Naive thymus-derived CD4-positive, alpha-beta T cell (primary cell): ENCODE results near the gene PPFIA4. TPM values are rescaled to one million over a fixed set of nuclear protein-coding genes. Genes with fewer than 3 reads are reported as not detected.

ENCODE experiments used
- ATAC-seq: fragments of 150-1000 bp; cut with Tn5 transposase; 2 replicates; pipeline ENCODE4 v1.10.0; 2021; ENCODE audit warnings: mild to moderate bottlenecking, moderate library complexity
- CTCF ChIA-PET: fragments of 350-600 bp; sonication (Branson Sonifier 250); formaldehyde crosslinking; loops from one replicate; lab custom pipeline; 2021; ENCODE audit warnings: antibody characterized with exemption; lab: Charles Lee
- POLR2A ChIA-PET: fragments of 350-600 bp; sonication (Branson Sonifier 250); formaldehyde crosslinking; loops from one replicate; lab custom pipeline; 2021; ENCODE audit warnings: antibody characterized with exemption, inconsistent platforms; lab: Charles Lee
- DNase-seq, 9 donors: peaks; one replicate each; pipeline versions ENCODE4 v3.0.0 to v3.0.0-alpha.2; 2020 to 2022; ENCODE audit warnings: mixed read lengths in 1 of 9
- H3K27ac ChIP-seq: one replicate; pipeline ENCODE4 v1.7.0; 2013; ENCODE audit warnings: mild to moderate bottlenecking, low read depth, low read length, moderate library complexity
- H3K27me3 ChIP-seq, 2 donors: one replicate each; pipeline ENCODE4 v1.7.0; 2013; ENCODE audit warnings: low read length in 2 of 2, mild to moderate bottlenecking in 2 of 2, moderate library complexity in 2 of 2; ENCODE audit not compliant: control insufficient read depth in 2 of 2, insufficient read depth in 2 of 2
- H3K36me3 ChIP-seq, 3 experiments: 1 replicate in 2 of 3; 2 replicates in 1 of 3; pipeline ENCODE4 v1.7.0; 2013; ENCODE audit warnings: low read length in 3 of 3, mild to moderate bottlenecking in 3 of 3, moderate library complexity in 1 of 3; ENCODE audit not compliant: insufficient read depth in 3 of 3, control insufficient read depth in 2 of 3
- H3K4me1 ChIP-seq, 2 donors: one replicate each; pipeline ENCODE4 v1.7.0; 2013; ENCODE audit warnings: low read length in 2 of 2, mild to moderate bottlenecking in 2 of 2, moderate library complexity in 1 of 2; ENCODE audit not compliant: control insufficient read depth in 2 of 2, insufficient read depth in 2 of 2
- H3K4me3 ChIP-seq: 2 replicates; pipeline ENCODE4 v1.7.0; 2013; ENCODE audit warnings: mild to moderate bottlenecking, low read length
- H3K9me3 ChIP-seq, 3 experiments: 1 replicate in 2 of 3; 2 replicates in 1 of 3; pipeline ENCODE4 v1.7.0; 2013; ENCODE audit warnings: low read length in 3 of 3; ENCODE audit not compliant: control insufficient read depth in 2 of 3
- H3K27ac Mint-ChIP-seq, 9 donors: one replicate each; pipeline ENCODE4 v1.8.0; 2020 to 2022; ENCODE audit warnings: mixed read lengths in 9 of 9, mild to moderate bottlenecking in 8 of 9, moderate library complexity in 5 of 9, inconsistent platforms in 2 of 9
- H3K27me3 Mint-ChIP-seq, 5 donors: one replicate each; pipeline ENCODE4 v1.8.0; 2021 to 2022; ENCODE audit warnings: mixed read lengths in 5 of 5, mild to moderate bottlenecking in 1 of 5
- H3K36me3 Mint-ChIP-seq, 5 donors: one replicate each; pipeline ENCODE4 v1.8.0; 2020 to 2022; ENCODE audit warnings: mixed read lengths in 5 of 5, mild to moderate bottlenecking in 3 of 5, inconsistent platforms in 1 of 5
- H3K4me1 Mint-ChIP-seq, 7 donors: one replicate each; pipeline ENCODE4 v1.8.0; 2020 to 2022; ENCODE audit warnings: mixed read lengths in 7 of 7, mild to moderate bottlenecking in 3 of 7, inconsistent platforms in 1 of 7
- H3K4me3 Mint-ChIP-seq, 10 donors: one replicate each; pipeline ENCODE4 v1.8.0; 2020 to 2022; ENCODE audit warnings: mild to moderate bottlenecking in 10 of 10, mixed read lengths in 10 of 10, moderate library complexity in 6 of 10, inconsistent platforms in 2 of 10
- H3K9me3 Mint-ChIP-seq, 11 donors: one replicate each; pipeline ENCODE4 v1.8.0; 2020 to 2022; ENCODE audit warnings: mixed read lengths in 11 of 11, mild to moderate bottlenecking in 4 of 11, inconsistent platforms in 1 of 11, moderate library complexity in 1 of 11
- intact Hi-C, 2 donors: fragments of 100-400 bp; cut with micrococcal nuclease; formaldehyde crosslinking; loops; one replicate each; pipeline ENCODE4 v1.15.1; 2023
- polyA plus RNA-seq, 2 donors: library from polyadenylated mRNA; unstranded; fragments of 300-500 nt; fragmentation: Illumina TruSeq; gene quantifications; one replicate each; pipeline ENCODE4 v1.2.3, GENCODE V29; 2021
- total RNA-seq, 6 experiments: library from RNA in 5 of 6; stranded (reverse) in 5 of 6; gene quantifications; 1 replicate in 5 of 6; 2 replicates in 1 of 6; pipeline ENCODE4 v1.2.3 and lab custom pipeline; 2021 to 2026

Gene PPFIA4
- total and polyA plus RNA-seq, 7 experiments from 2014 or later, result 0.40 to 45.5 (median 2.4) TPM; not detected in 2

DNA sequence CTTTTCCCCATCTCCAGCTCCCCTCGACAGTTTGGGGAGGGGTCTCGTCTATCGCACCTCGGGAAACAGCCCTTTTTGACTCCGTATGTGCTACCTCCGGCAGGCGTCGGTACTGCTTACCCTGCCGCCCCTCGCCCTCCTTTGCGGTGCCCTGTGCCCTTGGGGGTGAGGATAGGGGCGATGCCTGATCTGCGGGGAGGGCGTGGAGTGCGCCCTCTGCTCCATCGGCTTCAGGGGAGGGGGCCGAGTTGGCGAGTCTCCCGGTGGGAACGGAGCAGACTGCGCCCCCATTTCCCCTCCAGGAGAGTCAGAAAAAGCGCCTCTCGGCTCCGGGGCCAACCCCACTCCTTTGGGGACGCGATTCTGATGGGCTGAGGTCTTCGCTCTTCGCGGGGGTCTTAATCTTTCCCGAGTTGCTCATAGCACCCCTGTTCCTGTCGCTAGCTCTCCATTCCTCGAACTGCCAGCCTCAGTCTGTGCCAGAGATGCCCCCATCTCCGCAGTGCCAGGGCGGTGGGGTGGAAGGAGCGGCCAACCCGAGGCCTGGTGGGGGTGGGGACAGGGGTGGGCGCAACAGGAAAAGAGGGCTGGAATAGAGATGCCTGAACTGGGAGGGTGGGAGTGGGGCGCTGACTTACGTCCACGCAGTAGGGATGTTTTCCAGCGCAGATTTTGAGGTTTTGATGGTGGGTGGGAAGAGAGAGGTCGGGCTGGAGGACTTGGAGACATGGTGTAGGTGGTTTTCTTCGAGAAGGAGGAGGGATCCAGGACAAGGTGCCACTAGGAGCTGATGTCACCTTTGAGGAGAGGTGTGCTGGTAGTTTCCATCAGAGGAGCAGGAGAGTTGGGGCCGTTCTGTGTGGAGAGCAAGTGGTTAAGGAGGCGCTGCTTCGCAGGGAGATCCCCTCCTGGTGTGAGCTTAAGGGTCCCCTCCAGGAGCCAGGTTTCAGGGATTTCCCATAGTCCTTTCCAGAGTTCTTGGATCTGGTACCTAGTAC, 674 bp downstream of the PPFIA4 start:
- ATAC-seq, result peak; percentile 45
- H3K27me3 ChIP-seq, result no peaks in the 10 kb centered on the region
- H3K4me3 ChIP-seq, result peak overlapping the region; percentile 84
- Mint-ChIP-seq H3K9me3 (peaks cover 0 to 3% (median 0%) of the 10 kb centered on the region in 11 donors), H3K27ac (peak overlapping the region in 6 of 9 donors; percentile 38 to 85 (median 78)), H3K4me3 (peak overlapping the region; percentile 74 to 95 (median 83)), H3K4me1 (peaks cover 0 to 26% (median 14%) of the 10 kb centered on the region in 7 donors), H3K36me3 (peaks cover 0 to 24% (median 0%) of the 10 kb centered on the region in 5 donors), H3K27me3 (peaks cover 0 to 9% (median 0%) of the 10 kb centered on the region in 5 donors)
- peaks cover under 1 to 18% (median 3%) of the 10 kb centered on the region in 3 experiments for H3K36me3 ChIP-seq
- no peaks in the 10 kb centered on the region for H3K9me3 ChIP-seq
- CTCF ChIA-PET, result interaction anchor here (0.6 to 2.5 kb wide), 2 partner anchors 13 to 681 kb away, joined by 3 to 12 read pairs; no protein-coding TSS in a partner anchor
- peaks cover 0 to 11% of the 10 kb centered on the region in 2 donors for H3K4me1 ChIP-seq
- no peak for DNase-seq
- POLR2A ChIA-PET, result interaction anchor here (0.6 to 2.7 kb wide), 4 partner anchors 20 to 111 kb away, joined by 3 to 23 read pairs (median 4); partner anchors contain the start of gene TMEM183A
- H3K27ac ChIP-seq, result peak overlapping the region; percentile 52
- intact Hi-C loops, result loop anchor here (1.0 to 10.0 kb wide), 8 partner anchors 20 to 298 kb away; partner anchors contain the start of genes KLHL12 (in 2 of the 2), TMEM183A (in 2 of the 2), ADIPOR1 (in 1 of the 2) and CYB5R1 (in 1 of the 2)

DNA sequence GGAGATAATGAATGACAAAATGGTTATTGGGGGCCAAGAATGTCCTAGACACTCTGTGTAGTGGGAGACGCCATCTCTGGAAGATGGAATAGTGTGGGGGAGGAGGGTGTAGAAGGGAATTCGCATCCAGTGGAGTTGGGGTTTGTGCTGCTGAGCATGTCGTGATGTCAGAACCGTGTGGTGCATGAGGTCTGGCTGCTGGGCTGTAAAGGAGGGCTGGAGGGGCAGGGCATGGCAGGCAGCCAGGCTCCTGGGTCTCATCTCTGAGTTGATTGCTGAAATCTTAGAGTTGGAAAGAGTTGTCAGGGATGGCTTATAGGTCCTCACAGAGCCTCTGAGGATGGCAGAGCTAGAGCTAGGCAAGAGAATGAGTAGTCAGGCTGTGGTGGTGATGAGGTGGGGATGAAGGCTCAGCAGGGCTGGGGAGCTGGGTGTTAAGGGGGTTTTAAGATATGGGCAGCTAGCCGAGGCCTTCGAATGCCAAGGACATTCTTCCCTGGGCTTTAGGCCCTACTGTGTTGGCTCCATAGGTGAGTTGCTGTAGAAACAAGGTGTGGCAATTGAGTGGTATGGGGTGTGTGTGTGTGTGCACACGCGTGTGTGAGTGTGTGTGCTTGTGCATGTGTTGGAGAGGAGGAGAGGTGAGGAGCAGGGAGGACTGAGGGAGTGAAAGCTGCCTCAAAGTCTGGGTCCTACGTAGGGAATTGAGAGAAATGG, 1.9 kb downstream of the PPFIA4 start:
- H3K27ac ChIP-seq, result no peak overlapping the region
- H3K4me3 Mint-ChIP-seq, result peak overlapping the region in 8 of 10 donors; percentile 19 to 95 (median 84)
- H3K4me3 ChIP-seq, result no peak overlapping the region
- CTCF ChIA-PET, result interaction anchor here (0.9 to 2.5 kb wide), 2 partner anchors 11 to 12 kb away, joined by 3 to 12 read pairs; no protein-coding TSS in a partner anchor
- POLR2A ChIA-PET, result no interaction called here
- peak overlapping the region in 2 of 9 donors; percentile 18 to 72 for H3K27ac Mint-ChIP-seq
- H3K27me3 ChIP-seq, result no peaks in the 10 kb centered on the region
- ATAC-seq (no peak), DNase-seq (no peak)
- intact Hi-C loops, result loop anchor here (5.0 to 10.0 kb wide), 3 partner anchors 61 to 297 kb away; partner anchors contain the start of gene CYB5R1 (in 1 of the 2)
- peaks cover 0 to 3% (median 0%) of the 10 kb centered on the region in 11 donors for H3K9me3 Mint-ChIP-seq
- no peaks in the 10 kb centered on the region for H3K9me3 ChIP-seq
- H3K36me3 Mint-ChIP-seq, result peaks cover 0 to 24% (median 0%) of the 10 kb centered on the region in 5 donors
- peaks cover 0 to 9% (median 0%) of the 10 kb centered on the region in 5 donors for H3K27me3 Mint-ChIP-seq
- H3K36me3 ChIP-seq, result peaks cover 0 to 12% (median 0%) of the 10 kb centered on the region in 3 experiments
- peaks cover 0 to 26% (median 14%) of the 10 kb centered on the region in 7 donors for H3K4me1 Mint-ChIP-seq
- H3K4me1 ChIP-seq, result peaks cover 0 to 11% of the 10 kb centered on the region in 2 donors

- peak overlapping the region in 2 of 10 donors; percentile 38 to 95 for H3K4me3 Mint-ChIP-seq
- intact Hi-C loops, result loop anchor here (5.0 to 10.0 kb wide), 3 partner anchors 62 to 296 kb away; partner anchors contain the start of gene CYB5R1 (in 1 of the 2)
Observed at GRCh38 chr1:203028784-203029553, 2.7 kb downstream of the PPFIA4 start.

GRCh38 chr1:203031467-203031866, 5.2 kb downstream of the PPFIA4 start:
- DNase-seq (no peak), ATAC-seq (no peak)
- intact Hi-C loops, result no loop called here
- H3K36me3 ChIP-seq, result no peaks in the 10 kb centered on the region
- POLR2A ChIA-PET, result no interaction called here
- H3K9me3 ChIP-seq, result no peaks in the 10 kb centered on the region
- CTCF ChIA-PET, result no interaction called here
- Mint-ChIP-seq H3K4me3 (no peak overlapping the region), H3K9me3 (no peaks in the 10 kb centered on the region), H3K36me3 (peaks cover 0 to 4% (median 0%) of the 10 kb centered on the region in 5 donors), H3K27me3 (peaks cover 0 to 9% (median 0%) of the 10 kb centered on the region in 5 donors), H3K4me1 (peaks cover 0 to 22% (median 6%) of the 10 kb centered on the region in 7 donors), H3K27ac (no peak overlapping the region)
- no peaks in the 10 kb centered on the region for H3K27me3 ChIP-seq
- H3K4me3 ChIP-seq, result no peak overlapping the region
- H3K4me1 ChIP-seq, result peaks cover 0 to 7% of the 10 kb centered on the region in 2 donors
- no peak overlapping the region for H3K27ac ChIP-seq

More at GRCh38 chr1:203028784-203029553, 2.7 kb downstream of the PPFIA4 start:
- Mint-ChIP-seq H3K27ac (no peak overlapping the region), H3K27me3 (peaks cover 0 to 9% (median 0%) of the 10 kb centered on the region in 5 donors), H3K4me1 (peaks cover 0 to 26% (median 14%) of the 10 kb centered on the region in 7 donors), H3K36me3 (peaks cover 0 to 20% (median 0%) of the 10 kb centered on the region in 5 donors), H3K9me3 (peaks cover 0 to 3% (median 0%) of the 10 kb centered on the region in 11 donors)
- Histone ChIP-seq H3K4me3 (no peak overlapping the region), H3K36me3 (peaks cover 0 to 7% (median 0%) of the 10 kb centered on the region in 3 experiments), H3K9me3 (no peaks in the 10 kb centered on the region), H3K27ac (no peak overlapping the region), H3K27me3 (no peaks in the 10 kb centered on the region), H3K4me1 (peaks cover 0 to 11% of the 10 kb centered on the region in 2 donors)
- ChIA-PET CTCF (interaction anchor here (0.9 kb wide), 1 partner anchor 10 kb away, joined by 3 read pairs; no protein-coding TSS in a partner anchor), POLR2A (no interaction called here)
- ATAC-seq (no peak), DNase-seq (no peak)

- ATAC-seq (no peak), DNase-seq (no peak)
- intact Hi-C loops, result no loop called here
- Mint-ChIP-seq H3K4me3 (no peak overlapping the region), H3K27me3 (peaks cover 0 to 3% (median 0%) of the 10 kb centered on the region in 5 donors), H3K27ac (no peak overlapping the region), H3K36me3 (peaks cover 0 to 3% (median 0%) of the 10 kb centered on the region in 5 donors), H3K9me3 (no peaks in the 10 kb centered on the region), H3K4me1 (peaks cover 0 to 18% (median 0%) of the 10 kb centered on the region in 7 donors)
- ChIA-PET POLR2A (no interaction called here), CTCF (interaction anchor here (1.5 kb wide), 1 partner anchor 9 kb away, joined by 4 read pairs; no protein-coding TSS in a partner anchor)
- no peak overlapping the region for H3K27ac ChIP-seq
- H3K4me1 ChIP-seq, result no peaks in the 10 kb centered on the region
- H3K9me3 ChIP-seq, result no peaks in the 10 kb centered on the region
- H3K36me3 ChIP-seq, result no peaks in the 10 kb centered on the region
- no peaks in the 10 kb centered on the region for H3K27me3 ChIP-seq
- H3K4me3 ChIP-seq, result no peak overlapping the region
Observed at GRCh38 chr1:203033287-203033686, 7.0 kb downstream of the PPFIA4 start.
